ENCODE data around the gene BANF2. TPM values are rescaled to one million over a fixed set of nuclear protein-coding genes. Genes with fewer than 3 reads are reported as not detected.

The BANF2 gene
- total and polyA plus RNA-seq, 10 of the 15 experiments (the other 5 are each of a cell fraction or from before 2014, with no cell fraction given): not detected

GRCh38 chr20:17687800-17688199 lies 12.0 kb upstream of the BANF2 start:
- WGBS (ENCODE audit: insufficient coverage, insufficient replicate concordance, low lambda C conversion rate, missing lambda C conversion rate): 0% methylated on average over 3 of the region's 3 CpGs
- Histone ChIP-seq H3K27ac (ENCODE audit: control insufficient read depth, insufficient read depth) (no peak overlapping the region), H3K9ac (ENCODE audit: control insufficient read depth, insufficient read depth, low read length) (no peak overlapping the region), H3K4me2 (ENCODE audit: control insufficient read depth, insufficient read depth) (no peak overlapping the region), H2AFZ (ENCODE audit: control insufficient read depth, low read depth, low read length) (no peak overlapping the region), H3K4me3 (no peak overlapping the region), H3K79me2 (ENCODE audit: control insufficient read depth, insufficient read depth, low read length) (no peaks in the 10 kb centered on the region), H4K20me1 (ENCODE audit: control insufficient read depth, insufficient read depth) (no peaks in the 10 kb centered on the region), H3K36me3 (ENCODE audit: control insufficient read depth in 2 of 2, insufficient read depth in 2 of 2, low read length in 1 of 2) (no peaks in the 10 kb centered on the region), H3K4me1 (ENCODE audit: control insufficient read depth, insufficient read depth, low read length) (no peaks in the 10 kb centered on the region), H3K9me3 (replicated peaks; ENCODE audit: control insufficient read depth, insufficient read depth, low read length) (peaks cover 2% of the 10 kb centered on the region; the same call in 2 of the 3 replicates), H3K27me3 (replicated peaks in 1 of 2; ENCODE audit: control insufficient read depth in 2 of 2, insufficient read depth in 2 of 2, low read length in 1 of 2) (peaks cover 0 to 10% of the 10 kb centered on the region in 2 experiments; a peak in 1 of 4 replicates)
- intact Hi-C loops (cut with micrococcal nuclease; ENCODE audit: unreplicated experiment): no loop called here
- no peak for TF ChIP-seq NRF1 (conservative IDR thresholded peaks at IDR 0.05; ENCODE audit: low read depth, low read length)
- no peak for TF ChIP-seq ASH2L (IDR thresholded peaks at IDR 0.05; ENCODE audit: borderline replicate concordance, low read depth)
- TF ChIP-seq ZNF592 (IDR thresholded peaks at IDR 0.05): no peak
- no peak for TF ChIP-seq KDM1A (IDR thresholded peaks at IDR 0.05; ENCODE audit: borderline replicate concordance)
- TF ChIP-seq ATF7 (IDR thresholded peaks at IDR 0.05; ENCODE audit: low read depth): no peak
- no peak for TF ChIP-seq ZNF622 (IDR thresholded peaks at IDR 0.05)
- no peak for TF ChIP-seq POLR2AphosphoS2 (IDR thresholded peaks at IDR 0.05; ENCODE audit: low read depth, low read length)
- TF ChIP-seq EZH2 (IDR thresholded peaks at IDR 0.05; ENCODE audit: borderline replicate concordance, control insufficient read depth, low read depth, low read length): no peak
- TF ChIP-seq CHD1 (IDR thresholded peaks at IDR 0.05; ENCODE audit: low read depth, low read length): no peak
- TF ChIP-seq E2F8 (IDR thresholded peaks at IDR 0.05; ENCODE audit: low read depth, partially characterized antibody): no peak
- no peak for TF ChIP-seq LARP7 (IDR thresholded peaks at IDR 0.05)
- no peak for TF ChIP-seq TCF12 (IDR thresholded peaks at IDR 0.05; ENCODE audit: low read depth, low read length)
- no peak for TF ChIP-seq RBBP5 (conservative IDR thresholded peaks at IDR 0.05)
- no peak for TF ChIP-seq EED (IDR thresholded peaks at IDR 0.05; ENCODE audit: low read depth)
- no TSS peak for BruUV-seq (replicated peaks)
- ChIA-PET SMC1A (ENCODE audit: uncharacterized antibody, unreplicated experiment) (interaction anchor here (0.6 kb wide), 1 partner anchor 102 kb away, joined by 4 read pairs; no protein-coding TSS in a partner anchor), RAD21 (ENCODE audit: unreplicated experiment) (no interaction called here), CTCF (interaction anchor here (1.6 to 2.0 kb wide), 2 partner anchors 20 to 251 kb away, joined by 3 to 5 read pairs; no protein-coding TSS in a partner anchor), POLR2A (interaction anchor here (0.6 kb wide), 1 partner anchor 322 kb away, joined by 5 read pairs; no protein-coding TSS in a partner anchor)
- in situ Hi-C loops (cut with MboI): no loop called here
- ATAC-seq: no peak
- FAIRE-seq: no peak
- DNase-seq (ENCODE audit: low read depth, low spot score): no peak
